Hematopoietic multipotent progenitor cell (in vitro differentiated cells): ENCODE data around the gene CDH22. TPM values are rescaled to one million over a fixed set of nuclear protein-coding genes. Genes with fewer than 3 reads are reported as not detected.

Experiments used
- DNase-seq, 3 donors: peaks; one replicate each; pipeline ENCODE4 v3.0.0-alpha.2; 2011 to 2015; ENCODE audit warnings: low read depth in 2 of 3, low spot score in 2 of 3
- total RNA-seq: library from RNA; depleted of rRNA; stranded (reverse); fragments of >200 nt; gene quantifications from one replicate; pipeline ENCODE4 v1.2.3, GENCODE V29; 2012

Gene CDH22
- total RNA-seq, 1 donor = not detected

DNA sequence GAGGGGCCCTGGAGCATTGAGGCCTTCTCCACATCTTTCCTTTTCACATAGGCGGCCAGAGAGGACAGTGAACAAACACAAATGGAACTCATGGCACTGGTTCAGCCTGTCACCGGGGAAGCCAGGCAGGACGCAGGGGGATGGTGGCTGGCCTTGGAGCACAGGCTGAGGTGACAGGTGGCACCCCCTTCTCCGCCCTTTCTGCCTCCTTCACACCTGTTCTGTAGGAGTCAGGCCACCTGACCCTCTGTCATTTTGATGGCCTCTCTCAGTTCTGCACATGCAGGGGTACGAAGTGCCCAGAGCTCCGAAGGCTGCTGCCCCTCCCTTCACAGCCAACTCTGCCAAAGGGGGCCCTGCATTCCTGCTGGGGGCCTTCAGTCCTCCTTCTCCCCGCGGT lies 129.4 kb downstream of the CDH22 start:
- no peak for DNase-seq

GRCh38 chr20:46177768-46178167 lies 130.5 kb downstream of the CDH22 start:
- no peak for DNase-seq

DNA sequence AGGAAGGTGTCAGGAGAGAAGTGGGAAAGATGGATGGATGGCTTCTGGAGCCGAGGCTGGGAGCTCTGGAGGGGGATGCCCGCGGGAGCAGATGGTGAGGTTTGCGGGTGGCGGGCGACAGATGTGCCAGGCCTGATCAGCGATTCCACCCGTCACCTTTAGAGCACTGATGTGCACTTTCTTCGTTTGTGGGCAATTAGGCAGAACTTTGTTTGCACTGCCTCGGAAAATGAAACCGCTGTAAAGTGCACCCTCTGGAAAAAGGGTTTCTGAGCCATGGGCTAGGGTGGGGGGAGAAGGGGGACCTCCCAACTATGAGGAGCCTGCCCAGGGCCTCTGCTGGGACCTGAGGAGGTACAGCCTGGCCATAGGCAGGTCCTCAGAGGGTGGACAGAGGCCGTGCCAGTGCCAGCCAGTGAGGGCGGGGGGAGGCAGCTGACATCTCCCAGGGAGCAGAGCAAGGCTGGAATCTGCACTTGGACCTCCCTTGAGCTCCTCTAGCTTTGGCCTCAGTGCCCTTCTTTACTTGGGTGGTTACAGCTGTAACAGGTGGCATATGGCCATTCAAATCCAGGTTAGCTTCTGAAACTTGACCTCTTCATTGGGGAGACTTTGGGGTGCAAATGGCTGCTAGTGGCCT lies 131.4 kb downstream of the CDH22 start:
- no peak for DNase-seq

- DNase-seq = no peak
Observed at GRCh38 chr20:46175127-46175494, 133.2 kb downstream of the CDH22 start.

DNA sequence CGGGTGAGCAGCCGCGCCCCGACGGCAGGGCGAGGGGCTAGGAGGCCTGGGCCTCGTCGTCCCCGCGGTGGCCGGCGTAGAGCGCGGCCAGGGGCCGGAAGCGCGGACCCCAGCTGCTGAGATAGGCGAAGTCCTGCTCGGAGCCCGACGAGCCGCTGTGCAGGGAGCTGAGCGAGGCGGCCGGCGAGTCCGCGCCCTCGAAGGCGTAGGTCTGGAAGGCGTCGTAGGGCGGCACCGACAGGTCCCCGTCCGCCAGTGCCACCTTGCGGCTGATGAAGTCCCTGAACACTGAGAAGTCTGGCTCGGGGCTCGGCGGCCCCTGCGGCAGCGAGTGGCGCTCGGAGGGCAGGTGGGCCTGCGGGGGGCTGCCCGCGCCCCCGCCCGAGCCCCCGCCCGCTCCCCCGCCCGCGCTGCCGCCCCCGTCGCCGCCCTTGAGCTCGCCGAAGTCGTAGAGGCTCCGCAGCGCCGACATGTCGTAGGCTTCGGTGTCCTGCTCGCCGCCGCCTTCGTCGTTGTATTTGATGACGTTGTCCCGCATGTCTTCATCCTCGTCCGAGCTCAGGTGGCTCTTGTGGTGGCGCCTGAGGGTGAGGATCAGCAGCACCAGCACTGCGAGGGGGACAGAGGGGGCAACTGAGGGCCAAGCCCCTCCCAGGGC lies 133.7 kb downstream of the CDH22 start:
- peak; percentile 37 to 80 (median 75) for DNase-seq

DNA sequence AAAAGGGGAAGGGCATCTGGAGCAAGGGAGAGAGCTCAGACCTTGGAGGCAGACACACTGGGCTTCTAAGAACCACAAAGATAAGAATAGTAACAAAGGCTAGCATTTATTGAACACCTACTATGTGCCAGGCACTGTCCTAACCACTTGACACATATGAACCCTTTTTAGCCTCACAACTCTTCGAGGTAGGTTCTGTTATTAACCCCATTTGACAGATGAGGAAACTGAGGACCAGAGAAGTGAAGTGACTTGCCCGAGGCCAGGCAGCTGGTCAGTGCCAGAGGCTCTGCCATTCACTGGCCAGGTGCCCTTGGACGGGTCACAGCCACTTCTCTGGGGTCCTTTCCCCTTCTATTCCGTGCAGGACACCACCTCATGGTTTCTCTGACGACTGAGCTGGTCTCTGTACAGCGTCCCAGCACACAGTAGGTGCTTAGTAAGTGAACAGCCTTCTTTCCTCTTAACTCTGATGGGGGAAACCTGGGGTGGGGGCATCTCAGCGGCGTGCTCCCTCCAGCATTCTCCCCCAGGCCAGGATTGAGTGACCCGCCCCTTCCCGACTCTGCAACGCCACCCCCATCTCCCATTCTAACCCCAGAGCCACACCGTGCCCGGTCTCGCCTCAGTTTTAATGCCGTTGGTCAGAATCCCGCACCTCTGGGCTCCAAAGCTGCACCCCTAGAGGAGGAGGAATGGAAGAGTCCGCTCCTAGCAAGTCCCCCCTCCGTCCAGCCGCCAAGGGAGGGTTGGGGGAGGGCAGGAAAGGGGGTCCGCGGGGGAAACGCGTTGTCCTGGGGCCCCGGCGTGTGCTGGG lies 134.4 kb downstream of the CDH22 start:
- DNase-seq = no peak

DNA sequence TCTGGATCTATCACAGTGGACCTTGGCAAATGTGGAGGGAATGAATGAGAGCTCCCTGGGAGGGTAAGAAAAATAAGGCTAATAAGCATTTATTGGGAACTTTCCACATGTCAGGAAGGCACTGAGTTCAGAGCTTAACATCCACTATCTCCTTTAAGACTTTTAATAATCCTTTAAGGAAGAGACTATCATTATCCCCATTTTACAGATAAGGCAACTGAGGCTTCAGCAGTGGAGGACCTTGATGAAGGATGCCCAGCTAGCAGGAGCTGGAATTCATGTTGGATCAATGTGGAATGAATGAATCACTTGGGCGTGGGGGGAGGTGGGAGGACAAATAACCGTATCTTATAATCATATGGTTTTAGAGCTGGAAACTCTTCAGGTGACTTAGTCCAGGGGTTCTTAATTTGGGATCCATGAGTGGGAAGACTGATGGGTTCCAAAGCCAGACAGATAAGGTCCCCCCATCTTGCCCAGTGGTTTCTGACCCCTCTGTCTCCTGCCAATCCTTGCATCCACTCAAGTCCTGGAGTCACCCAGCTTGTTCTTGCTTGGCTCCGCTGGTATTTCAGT lies 135.2 kb downstream of the CDH22 start:
- no peak for DNase-seq

GRCh38 chr20:46172455-46172854 lies 135.8 kb downstream of the CDH22 start:
- DNase-seq = no peak

DNA sequence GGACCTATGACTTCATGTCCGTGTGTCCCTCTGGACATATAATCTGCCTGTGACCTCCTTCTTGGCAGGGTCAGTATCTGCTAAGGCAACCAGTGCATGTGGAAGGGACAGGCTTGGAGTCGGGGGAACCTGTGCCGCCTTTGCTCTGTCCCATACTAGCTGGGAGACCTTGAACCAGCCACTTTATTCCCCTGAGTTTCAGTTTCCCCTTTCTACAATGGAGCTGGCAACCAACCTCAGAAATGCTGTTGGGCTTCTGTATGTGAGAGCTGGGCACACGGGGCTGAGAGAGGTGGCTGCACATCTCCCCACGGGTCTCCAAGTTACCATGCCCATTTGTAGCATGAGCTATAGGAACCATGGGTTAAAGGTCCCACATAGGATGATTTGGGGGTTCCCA lies 136.4 kb downstream of the CDH22 start:
- peak in 1 of 3 donors; percentile 12 for DNase-seq

- DNase-seq = no peak
Observed at GRCh38 chr20:46171476-46171875, 136.8 kb downstream of the CDH22 start.

- no peak for DNase-seq
Observed at GRCh38 chr20:46169245-46170171, 138.8 kb downstream of the CDH22 start.

DNA sequence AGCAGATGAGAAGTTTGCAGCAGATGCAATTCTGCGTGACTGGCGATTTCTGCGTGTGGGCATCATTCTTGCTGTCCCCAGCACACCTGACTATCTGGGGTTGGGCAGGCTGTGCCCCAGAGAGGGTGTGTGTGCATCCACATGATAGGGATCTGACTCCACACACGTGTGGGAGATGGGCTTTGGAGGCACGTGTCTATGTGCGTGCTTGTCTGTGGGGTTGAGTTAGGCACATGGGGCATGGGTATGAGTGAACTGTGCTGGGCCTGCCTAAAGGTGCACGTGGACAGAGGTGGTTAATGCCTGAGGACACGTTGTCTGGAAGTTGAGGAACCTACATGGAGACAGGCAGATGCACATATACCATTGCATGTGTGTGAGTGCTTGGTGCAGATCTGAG lies 139.9 kb downstream of the CDH22 start:
- DNase-seq = no peak

- DNase-seq = no peak
Observed at GRCh38 chr20:46167080-46167479, 141.2 kb downstream of the CDH22 start.

DNA sequence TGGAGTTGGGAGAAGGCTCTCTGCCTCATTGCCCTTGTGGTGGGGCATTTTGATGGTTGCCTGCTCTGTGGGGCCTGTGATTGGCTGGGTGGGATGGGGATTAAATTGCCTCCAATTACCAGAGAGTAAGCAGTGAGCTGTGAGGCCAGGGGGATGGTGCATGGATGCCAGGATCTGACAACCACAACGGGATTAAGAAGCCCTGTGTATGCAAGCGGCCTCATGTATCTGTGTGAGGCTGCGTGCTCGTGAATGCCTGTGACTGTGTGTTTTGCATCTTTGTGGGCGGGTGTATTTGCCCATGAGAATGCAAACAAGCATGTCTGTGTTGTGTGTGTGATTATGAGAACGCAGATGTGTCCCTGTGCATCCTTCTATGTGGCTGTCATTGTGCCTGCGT lies 144.0 kb downstream of the CDH22 start:
- DNase-seq = no peak

DNA sequence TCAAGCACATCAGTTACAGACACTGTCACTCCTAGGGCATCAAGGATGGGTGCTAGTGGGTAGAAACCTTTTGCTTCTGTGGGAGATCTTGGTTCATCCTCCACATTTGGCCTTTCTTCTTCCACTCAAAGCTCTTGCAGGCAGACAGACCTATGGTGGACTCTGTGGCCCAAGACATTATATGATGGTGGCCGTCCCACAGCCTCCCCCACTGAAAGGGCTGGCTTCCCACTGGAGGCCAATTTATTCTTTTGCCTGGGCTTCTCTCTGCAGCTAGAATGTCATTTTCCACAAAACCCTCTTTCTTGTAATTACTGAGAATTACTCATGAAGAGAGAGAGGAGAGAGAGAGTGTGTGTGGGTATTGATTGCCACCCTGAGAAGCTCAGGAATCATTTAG lies 146.4 kb downstream of the CDH22 start:
- DNase-seq = no peak

- no peak for DNase-seq
Observed at GRCh38 chr20:46160661-46161060, 147.6 kb downstream of the CDH22 start.

DNA sequence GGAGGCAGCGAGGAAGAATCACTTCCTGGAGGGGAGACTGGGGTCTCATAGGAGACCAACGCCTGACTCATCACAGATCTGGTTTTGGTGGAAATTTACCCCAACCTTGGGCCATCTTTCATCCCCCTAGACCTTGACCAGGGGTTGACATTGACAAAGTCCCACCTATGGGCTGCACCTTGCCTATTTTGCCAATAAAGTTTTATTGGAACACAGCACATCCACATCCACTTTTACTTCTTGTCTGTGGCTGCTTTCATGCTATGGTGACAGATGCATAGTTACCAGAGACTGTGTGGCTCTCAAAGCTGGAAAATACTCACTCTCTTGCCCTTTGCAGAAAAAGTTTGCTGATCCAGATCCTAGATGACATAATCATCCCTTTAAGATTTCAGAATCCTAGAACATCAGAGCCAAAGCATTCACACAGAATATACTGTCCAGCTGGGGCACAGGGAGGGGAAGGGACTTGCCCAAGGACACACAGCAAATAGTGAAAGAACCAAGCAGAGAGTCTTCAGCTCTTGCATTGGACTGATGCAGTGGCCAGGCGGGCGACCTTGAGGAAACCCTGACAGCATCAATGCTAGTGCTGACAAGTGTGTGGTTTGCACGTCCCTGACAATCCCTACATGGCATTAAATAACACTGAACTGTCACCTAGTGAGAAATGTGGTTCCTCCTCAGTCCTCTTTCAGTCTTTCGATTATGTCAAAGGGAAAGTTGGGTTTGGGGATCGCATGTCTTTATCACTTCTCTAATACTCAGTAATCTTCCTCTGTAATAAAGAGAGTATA lies 149.0 kb downstream of the CDH22 start:
- no peak for DNase-seq

GRCh38 chr20:46158476-46158987 lies 149.8 kb downstream of the CDH22 start:
- DNase-seq = no peak

- no peak for DNase-seq
Observed at GRCh38 chr20:46157625-46158024, 150.7 kb downstream of the CDH22 start.
